GM21717 (cell line): ENCODE data around the gene CNTNAP2.
"Not testable (repeated sequence)": the region's sequence is repeated elsewhere in the genome, so short reads cannot be mapped to it uniquely, and the experiment has no call there.

ENCODE experiments used
- ATAC-seq: cut with Tn5 transposase; IDR thresholded peaks from one replicate; pipeline ENCODE4 v1.9.1; 2021; ENCODE audit warnings: mild to moderate bottlenecking, moderate library complexity; ENCODE audit not compliant: unreplicated experiment

The CNTNAP2 gene

DNA sequence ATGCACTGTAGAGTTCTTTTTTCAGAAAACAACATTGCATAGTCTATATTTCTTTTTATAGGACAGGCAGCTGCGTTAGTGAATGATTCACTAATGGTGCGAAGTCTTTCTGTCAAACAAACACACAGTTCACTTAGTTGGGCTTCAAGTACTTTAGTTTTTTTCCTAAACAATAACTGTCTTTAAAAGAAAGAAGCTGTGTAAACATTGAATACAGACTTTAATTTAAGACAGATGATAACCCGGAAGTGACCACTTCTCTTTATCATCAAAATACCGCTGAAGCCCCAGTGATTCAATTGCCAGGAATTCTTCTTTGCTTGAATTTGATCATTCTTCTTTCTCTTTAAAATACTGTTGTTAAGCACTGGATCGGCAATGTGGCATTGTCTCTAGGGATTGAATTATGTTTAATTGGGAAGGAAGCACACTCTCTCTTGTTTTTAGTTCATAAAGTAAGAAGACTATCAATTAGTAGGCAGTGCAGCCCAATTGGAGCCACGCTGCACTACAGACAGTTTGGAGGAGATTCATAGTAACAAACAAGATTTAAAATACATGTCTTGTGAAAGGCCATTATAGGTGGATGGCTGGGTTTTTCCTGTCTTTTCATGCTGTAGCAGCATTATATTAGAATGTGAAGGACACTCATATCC is 30.4 kb downstream of the CNTNAP2 start:
- ATAC-seq, result no peak

DNA sequence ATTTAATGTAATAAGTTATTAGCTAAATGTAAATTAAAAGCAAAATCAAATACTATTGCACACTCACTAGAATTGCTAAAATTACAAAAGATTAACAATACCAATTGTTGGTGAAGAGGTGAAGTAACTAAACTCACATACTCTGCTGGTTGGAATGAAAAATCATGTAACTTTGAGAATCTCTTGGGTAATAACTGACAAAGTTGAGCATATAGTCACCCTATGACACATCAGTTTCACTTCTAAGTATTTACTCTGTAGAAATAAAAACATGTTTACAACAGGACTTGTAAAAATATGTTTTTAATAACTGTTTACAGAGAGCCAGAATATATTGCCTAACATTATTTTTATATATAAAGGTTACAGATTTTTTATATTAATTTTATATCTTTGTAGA is 33.6 kb downstream of the CNTNAP2 start:
- no peak for ATAC-seq

DNA sequence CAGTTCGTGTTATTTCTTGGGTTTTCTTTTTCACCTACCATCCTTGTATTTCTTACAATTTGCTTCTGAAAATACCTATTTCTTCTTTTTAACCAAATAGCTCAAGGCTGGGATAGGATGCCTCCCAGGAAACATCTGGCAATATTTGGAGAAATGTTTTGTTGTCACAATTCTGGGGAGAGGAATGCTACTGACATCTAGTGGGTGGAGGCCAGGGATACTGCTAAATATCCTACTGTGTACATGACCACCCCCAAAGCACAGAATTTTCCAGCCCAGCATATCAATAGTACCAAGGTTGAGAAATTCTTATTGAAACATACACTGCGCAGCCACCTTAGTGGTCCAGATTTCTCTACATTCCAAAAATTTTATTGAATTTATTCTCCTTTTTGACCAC is 55.5 kb downstream of the CNTNAP2 start:
- no peak for ATAC-seq

DNA sequence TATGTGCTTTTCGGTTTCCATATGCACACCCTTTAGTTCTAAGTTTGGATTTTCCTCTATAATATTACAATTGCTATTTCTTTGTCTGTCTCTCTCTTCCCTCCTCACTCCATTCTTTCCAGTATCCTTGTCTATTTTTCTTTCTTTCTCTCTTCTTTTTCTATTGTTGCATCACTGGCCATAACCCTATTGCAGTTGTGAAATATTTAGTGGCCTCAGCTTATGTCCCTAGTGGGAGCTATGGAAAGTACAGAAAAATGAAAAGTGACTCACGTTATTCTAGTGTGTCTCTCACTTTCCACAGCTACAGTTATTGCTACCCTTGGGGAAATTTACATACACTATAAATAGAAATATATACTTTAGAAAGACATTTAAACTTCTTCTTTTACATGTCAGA is 59.1 kb downstream of the CNTNAP2 start:
- no peak for ATAC-seq

DNA sequence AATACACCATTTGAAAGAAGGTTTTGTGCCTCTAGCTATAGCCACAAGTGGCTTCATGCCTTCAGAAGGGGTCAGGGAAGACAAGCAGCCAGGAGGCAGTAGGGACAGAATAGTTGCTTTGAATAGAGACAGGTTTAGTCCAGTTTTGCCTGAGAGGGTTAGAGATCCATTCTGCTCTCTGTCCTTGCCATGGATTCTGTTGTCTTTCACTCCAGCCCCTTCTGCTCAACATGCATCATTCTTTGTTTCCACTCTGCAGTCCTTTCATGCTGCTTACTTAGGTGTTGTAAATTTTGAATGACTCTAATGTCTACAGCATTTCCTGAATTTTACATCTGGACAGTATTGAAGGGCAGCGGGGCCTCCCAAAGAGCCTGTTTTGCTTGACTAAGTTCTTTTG is 60.3 kb downstream of the CNTNAP2 start:
- no peak for ATAC-seq

DNA sequence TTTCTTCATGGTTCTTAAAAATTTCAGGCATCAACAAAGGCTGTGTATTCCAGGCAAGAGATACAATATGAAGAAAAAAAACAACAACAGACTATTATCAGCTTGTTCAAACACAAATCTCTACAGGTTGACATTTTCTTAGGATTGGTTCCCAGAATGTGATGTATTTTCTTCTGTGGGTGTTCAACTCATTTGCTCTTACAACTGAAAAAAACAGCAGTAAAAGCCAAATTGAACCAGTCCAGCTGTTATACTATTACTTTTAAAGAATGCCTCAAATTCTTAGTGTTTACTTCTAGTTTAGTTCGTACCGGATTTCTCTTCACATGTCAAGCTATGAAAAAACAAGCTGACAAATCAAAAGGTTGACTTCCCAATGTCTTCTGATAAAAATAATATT is 60.7 kb downstream of the CNTNAP2 start:
- no peak for ATAC-seq

DNA sequence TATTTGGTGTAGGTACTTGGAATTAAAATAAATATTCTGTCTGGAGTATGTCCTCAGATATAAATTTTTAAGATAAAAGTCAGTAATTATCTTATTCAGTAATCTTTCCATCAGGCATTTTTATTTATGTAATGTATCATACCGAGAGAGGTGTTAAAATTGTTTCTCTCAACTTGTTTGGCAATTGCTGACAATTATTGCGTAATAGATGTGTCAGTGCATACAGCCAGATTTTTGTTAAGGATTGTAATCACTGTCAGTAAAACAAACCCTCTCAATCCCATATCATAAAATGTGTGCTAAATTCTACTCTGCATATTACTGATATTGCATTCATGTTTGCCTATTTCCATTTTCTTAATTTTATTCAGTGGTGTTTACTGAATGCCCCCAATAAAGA is 69.2 kb downstream of the CNTNAP2 start:
- no peak for ATAC-seq

DNA sequence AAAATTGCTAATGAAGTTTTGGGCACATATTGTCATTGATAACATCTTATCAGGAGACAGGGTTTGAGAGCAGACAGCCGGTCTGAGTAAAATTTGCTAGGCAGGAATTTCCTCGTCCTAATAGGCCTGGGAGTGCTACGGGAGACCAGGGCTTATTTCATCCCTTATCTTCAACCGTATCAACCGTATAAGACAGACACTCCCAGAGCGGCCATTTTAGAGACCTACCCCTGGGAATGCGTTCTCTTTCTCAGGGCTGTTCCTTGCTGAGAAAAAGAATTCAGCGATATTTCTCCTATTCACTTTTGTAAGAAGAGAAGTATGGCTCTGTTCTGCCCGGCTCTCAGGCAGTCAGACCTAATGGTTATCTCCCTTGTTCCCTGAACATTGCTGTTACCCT is 74.8 kb downstream of the CNTNAP2 start:
- not testable (repeated sequence) for ATAC-seq

DNA sequence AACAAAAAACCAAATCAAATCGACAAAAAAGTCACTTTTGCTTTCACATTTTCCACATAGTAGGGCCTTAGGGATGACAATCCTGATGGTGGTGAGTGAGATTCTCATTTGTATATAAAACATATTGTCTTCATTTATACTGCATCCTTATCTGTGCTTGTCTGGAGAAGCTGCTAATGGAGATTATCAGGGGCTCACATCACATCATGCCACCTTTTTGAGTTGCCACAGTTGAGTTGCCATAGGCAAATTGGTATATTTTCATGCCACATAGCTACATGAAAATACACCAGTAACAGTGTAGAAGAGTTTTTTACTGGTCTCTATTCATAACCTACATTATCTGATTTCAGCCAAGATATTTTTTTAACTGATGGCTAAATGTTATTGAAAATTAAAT is 85.3 kb downstream of the CNTNAP2 start:
- ATAC-seq, result no peak

DNA sequence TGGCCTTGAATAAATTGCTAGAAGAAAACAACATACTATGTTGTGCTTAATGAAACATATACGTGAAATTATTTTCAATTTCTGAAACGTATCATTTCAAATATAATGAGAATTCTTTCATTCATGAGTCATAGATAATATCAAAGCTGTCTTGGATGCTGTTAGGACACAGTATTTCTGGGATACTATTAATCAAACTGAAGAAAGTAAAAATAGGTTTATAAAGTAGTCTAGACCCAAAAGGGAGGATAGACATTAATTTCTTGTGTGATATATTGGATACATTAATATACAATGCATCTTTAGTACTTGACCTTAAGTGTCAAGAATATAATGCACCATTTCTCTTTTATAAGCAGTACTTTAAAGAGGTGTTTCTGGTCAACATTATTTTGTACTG is 89.7 kb downstream of the CNTNAP2 start:
- no peak for ATAC-seq

DNA sequence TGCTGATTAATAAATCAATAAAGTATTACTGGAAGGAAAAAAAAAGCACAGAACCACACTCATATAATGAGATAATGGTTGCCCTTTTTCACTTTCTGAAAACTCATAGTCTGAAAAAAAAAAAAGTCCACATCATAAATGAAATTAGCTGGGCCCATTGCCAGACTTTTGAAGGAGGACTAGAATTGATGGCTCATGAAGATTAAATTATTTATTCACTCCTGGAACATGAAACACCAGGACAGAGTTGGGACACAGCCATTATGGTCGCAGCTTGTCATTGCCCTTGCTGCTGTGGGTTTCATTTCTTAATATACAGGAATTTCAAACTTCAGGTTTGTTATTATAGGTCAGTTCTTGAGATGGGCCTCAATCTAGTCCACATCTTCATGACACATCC is 91.9 kb downstream of the CNTNAP2 start:
- ATAC-seq, result no peak

DNA sequence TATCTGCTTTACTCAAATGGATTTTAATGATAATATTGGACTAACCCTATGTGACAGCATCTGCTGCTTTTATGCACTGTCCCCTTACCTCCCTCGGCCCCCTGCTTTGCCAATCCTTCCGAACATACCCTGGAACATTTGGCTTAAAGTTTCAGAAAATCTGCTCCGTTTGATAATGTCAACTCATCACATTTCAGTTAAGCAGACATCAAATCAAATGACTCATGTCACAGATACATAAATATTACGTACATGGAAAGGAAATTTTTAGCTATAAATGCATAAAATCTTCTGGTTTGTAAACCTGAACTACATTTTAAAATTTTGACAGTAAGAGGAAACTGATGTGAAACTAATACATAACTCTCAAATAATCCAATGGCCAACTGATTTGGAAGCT is 98.2 kb downstream of the CNTNAP2 start:
- no peak for ATAC-seq

DNA sequence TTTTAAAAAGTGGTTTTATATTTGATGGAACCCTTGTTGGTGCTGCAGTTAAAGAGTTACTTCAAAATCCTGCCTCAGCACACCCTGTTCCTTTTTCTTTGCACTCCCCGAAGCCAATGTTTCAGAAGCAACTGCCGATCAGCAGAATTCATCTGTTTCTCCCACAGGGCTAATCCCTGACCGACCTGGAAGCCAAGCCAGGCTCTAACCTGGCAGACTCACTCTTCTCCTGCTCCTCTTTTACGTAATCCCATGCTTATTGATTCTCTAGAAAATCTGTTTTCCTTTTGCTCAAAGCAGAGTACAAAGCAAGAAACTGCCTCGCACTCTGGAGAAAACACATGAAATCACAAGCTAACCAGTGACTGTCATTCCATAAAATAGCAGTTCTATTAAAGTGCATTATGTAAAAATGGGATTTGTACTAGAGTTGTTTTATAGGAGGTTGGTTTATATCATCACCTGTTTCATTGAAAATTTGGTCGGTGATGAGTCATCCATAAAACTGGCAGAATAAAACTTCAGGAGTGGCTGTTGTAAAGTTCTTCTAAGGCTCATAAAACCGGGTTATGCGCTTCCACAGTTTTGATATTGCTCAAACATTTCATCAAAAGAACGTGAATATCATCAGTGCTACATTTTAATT is 99.9 kb downstream of the CNTNAP2 start:
- ATAC-seq, result no peak

DNA sequence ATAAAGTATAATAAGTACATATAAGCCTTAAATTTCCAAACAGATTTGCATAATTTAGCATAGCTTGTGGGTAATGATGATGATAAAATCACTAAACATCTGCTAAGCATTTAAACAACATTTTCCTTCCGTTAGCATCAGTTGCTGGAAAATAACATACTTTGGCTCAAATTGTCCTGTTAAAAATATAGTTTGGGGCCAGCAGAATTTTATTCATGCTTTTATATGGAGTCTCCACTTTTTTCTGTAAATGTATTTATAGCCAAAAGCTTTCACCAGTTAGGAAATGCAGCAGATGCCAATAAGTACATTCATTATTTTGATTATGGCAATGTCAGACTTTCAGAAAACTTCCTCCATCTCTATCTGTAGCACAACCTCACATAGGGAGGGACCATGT is 107.2 kb downstream of the CNTNAP2 start:
- ATAC-seq, result no peak

DNA sequence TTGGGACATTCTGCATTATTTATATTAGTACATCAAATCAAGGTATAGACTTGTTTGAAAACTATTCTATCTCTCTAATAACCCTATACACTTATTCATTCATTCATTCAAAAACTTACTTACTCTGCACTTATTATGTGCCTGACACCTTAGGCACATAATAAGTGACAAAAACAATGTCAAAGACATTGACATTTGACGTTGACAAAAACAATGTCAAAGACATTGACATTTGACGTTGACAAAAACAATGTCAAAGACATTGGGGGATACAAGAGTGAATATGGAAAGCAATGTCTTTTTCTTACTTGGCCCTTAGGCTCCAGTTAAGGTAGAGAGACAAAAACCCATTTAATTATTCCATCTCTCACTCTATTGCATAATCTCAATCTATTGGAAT is 116.0 kb downstream of the CNTNAP2 start:
- no peak for ATAC-seq

DNA sequence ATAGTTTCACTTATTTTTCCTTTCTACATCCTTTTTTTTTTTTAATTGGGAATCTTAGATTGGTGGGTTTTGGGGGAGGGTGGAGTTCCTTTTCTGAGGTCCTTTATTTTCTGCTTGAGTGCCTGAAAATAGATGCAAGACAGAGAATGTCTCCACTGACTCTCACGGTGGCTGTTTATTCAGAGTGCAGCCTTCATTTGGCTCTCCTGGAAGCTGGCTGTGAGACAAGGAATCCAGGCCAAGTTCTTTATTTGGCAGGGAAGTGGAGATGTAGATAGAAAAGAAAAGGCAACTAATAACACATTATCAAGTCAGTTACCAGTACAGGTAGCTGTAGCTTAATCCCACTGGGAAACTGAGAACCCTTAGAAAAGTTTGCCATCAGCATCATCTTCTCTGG is 118.6 kb downstream of the CNTNAP2 start:
- no peak for ATAC-seq

DNA sequence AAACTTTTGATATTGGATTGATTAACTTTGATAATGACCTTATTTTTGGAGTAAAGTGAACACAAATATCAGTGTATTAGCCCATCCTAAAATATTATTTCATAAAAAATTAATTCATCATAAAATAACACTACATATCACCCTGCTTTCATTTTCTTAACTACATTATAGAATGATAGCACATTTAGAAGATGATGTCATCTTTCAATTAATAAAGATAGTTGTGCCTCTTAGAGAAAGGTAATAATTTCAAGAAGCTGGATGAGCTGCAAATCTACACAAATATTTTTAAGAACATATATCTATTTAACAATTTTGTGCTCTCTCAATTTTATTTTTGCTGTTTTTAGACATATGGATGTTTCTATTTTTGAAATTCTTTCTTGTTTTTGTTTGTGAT is 126.1 kb downstream of the CNTNAP2 start:
- ATAC-seq, result no peak

DNA sequence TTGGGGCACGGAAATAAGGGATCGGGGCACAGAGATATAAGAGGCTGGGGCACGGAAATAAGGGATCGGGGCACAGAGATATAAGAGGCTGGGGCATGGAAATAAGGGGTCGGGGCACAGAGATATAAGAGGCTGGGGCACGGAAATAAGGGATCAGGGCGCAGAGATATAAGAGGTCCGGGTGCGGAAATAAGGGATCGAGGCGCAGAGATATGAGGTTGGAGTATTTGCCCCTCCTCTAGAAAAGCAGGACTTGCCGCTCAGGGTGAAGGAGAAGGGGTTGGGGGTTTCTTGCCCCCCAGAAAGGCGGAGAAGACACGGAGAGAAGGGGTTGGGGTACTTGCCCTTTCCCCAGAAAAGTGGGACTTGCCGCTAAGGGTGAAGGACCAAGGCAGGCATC is 131.4 kb downstream of the CNTNAP2 start:
- not testable (repeated sequence) for ATAC-seq

DNA sequence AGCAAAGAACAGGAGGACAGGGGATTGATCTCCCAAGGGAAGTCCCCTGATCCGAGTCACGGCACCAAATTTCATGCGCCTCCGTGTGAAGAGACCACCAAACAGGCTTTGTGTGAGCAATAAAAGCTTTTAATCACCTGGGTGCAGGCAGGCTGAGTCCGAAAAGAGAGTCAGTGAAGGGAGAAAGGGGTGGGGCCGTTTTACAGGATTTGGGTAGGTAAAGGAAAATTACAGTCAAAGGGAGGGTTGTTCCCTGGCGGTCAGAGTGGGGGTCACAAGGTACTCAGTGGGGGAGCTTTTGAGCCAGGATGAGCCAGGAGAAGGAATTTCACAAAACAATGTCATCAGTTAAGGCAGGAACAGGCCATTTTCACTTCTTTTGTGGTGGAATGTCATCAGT is 132.1 kb downstream of the CNTNAP2 start:
- not testable (repeated sequence) for ATAC-seq

DNA sequence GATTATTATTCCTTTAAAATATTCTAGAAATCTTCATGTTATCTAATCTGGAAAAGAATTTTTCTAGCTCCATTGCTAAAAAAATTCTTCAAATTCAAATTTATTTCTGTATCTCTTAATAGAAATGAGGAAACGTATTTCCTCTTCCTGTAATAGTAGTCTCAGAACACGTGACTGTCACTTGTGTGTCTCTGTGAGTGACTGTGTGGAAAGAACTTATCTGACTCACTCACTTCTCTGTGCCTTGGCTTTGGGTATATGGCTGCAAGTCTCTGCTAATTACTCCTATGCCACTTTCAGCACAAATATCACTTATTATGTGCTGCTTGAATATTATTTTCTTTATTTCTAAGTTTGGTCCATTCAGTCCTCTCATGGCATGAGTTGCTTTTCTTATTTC is 132.7 kb downstream of the CNTNAP2 start:
- ATAC-seq, result no peak

DNA sequence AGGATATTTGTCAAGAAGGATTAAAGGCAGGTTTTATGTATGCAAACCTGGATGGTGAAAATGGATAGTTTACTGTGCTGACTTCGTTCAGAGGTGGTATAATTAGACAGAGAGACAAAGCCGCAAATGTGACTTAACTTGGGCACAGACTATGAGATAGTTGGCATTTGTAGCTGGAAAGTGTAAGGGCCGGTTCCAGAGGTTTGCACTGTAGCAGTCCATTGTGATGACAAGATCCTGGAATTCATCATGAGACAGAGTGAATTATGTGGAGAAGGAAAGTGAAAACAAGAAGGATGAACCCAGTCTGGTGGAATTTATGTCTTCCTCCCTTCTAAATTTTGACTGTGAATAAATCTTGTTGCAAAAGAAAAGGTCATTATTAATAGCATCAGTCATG is 139.0 kb downstream of the CNTNAP2 start:
- no peak for ATAC-seq

DNA sequence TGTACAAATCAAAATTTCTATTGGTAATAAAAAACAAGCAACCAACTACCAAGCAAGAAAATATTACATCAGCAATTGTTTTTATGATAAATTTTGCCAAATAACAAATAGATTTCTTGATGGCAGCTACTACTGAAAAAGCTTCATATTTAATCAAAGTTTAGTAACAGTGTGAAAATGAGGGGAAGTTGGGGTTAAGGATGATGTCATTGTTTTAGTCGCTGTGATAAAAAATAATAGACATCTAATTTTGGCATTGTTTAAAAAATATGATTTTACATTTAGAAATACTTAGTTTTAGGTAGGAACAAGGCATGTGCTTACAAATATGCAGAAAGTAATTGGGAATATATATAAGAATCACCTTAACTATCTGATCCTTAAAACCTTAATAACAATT is 145.9 kb downstream of the CNTNAP2 start:
- ATAC-seq, result no peak

DNA sequence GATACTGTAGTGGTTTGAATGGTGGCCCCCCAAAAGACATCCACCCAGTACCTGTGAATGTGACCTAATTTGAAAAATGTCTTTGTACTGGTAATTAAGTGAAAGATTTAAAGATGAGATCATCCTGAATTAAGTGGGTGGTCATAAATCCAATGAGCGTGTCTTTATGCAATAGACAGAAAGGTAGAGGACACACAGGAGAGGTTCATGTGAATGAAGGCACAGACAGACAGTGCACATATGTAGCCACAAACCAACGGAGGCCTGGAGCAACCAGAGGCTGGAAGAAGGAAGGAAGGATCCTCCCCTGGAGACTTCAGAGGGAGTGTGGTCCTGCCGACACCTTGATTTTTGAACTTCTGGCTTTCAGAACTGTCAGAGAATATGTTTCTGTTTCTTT is 160.3 kb downstream of the CNTNAP2 start:
- no peak for ATAC-seq
